HepG2 (cell line): Measurements from ENCODE around the gene PPP1CA. TPM values are rescaled to one million over a fixed set of nuclear protein-coding genes. Genes with fewer than 3 reads are reported as not detected.

Experiments
- AGO2 ChIP-seq: fragments of 200-400 bp; formaldehyde crosslinking; optimal IDR thresholded peaks from 2 replicates; pipeline ENCODE3; 2017; ENCODE audit warnings: mild to moderate bottlenecking, low read depth, low read length, moderate library complexity
- CHD2 ChIP-seq: IDR thresholded peaks from 2 replicates; pipeline ENCODE4 v1.6.1; 2011; ENCODE audit warnings: low read depth, low read length, improper control_type of control experiment
- ELF3 ChIP-seq: IDR thresholded peaks from 2 replicates; pipeline ENCODE4 v1.6.1; 2016; ENCODE audit warnings: missing genetic modification reagents, missing compliant biosample characterization
- ERF ChIP-seq: IDR thresholded peaks from 2 replicates; pipeline ENCODE4 v1.6.1; 2018; ENCODE audit warnings: missing biosample characterization, missing genetic modification reagents
- FOXC1 ChIP-seq: sonication (generic); formaldehyde crosslinking; IDR thresholded peaks from 2 replicates; pipeline ENCODE4 v1.8.0; 2022; ENCODE audit warnings: mild to moderate bottlenecking, missing genetic modification reagents, borderline replicate concordance
- KAT2B ChIP-seq: fragments of 150-350 bp; IDR thresholded peaks from 2 replicates; pipeline ENCODE4 v1.6.1; 2014; ENCODE audit warnings: low read depth, low read length, borderline replicate concordance
- REXO4 ChIP-seq: sonication (generic); formaldehyde crosslinking; IDR thresholded peaks from 2 replicates; pipeline ENCODE4 v1.8.0; 2022; ENCODE audit warnings: missing genetic modification reagents, mild to moderate bottlenecking, borderline replicate concordance
- SATB2 ChIP-seq: sonication (generic); formaldehyde crosslinking; IDR thresholded peaks from 2 replicates; pipeline ENCODE4 v1.5.0; 2020; ENCODE audit warnings: missing genetic modification reagents
- SSRP1 ChIP-seq: IDR thresholded peaks from 2 replicates; pipeline ENCODE4 v1.6.1; 2016; ENCODE audit warnings: control low read depth
- ZBTB40 ChIP-seq, 2 experiments: fragments of 450-650 bp in 1 of 2; sonication (generic) in 1 of 2; formaldehyde crosslinking in 1 of 2; IDR thresholded peaks; 2 replicates each; pipeline versions ENCODE4 v1.6.1 to v1.8.0; 2016 to 2022; ENCODE audit warnings: antibody characterized with exemption in 1 of 2, mild to moderate bottlenecking in 1 of 2, missing genetic modification reagents in 1 of 2
- ZNF263 ChIP-seq: sonication (generic); formaldehyde crosslinking; IDR thresholded peaks from 2 replicates; pipeline ENCODE4 v1.4.0; 2020; ENCODE audit warnings: missing genetic modification reagents
- ZNF34 ChIP-seq: sonication (generic); formaldehyde crosslinking; IDR thresholded peaks from 2 replicates; pipeline ENCODE4 v1.4.0; 2020; ENCODE audit warnings: mild to moderate bottlenecking, missing genetic modification reagents, borderline replicate concordance
- polyA plus RNA-seq, 8 experiments: library from polyadenylated mRNA; depleted of rRNA in 3 of 8; stranded (reverse) in 7 of 8; unstranded in 1 of 8; fragments of >200 nt; fragmentation: Illumina TruSeq in 4 of 8; extraction: Trizol in 4 of 8; gene quantifications; 2 replicates each; pipeline versions ENCODE4 v1.2.1 to v1.2.3, GENCODE V29; 2011 to 2016; ENCODE audit warnings: low read depth in 4 of 8, missing spikeins in 1 of 8, mixed read lengths in 1 of 8; ENCODE audit not compliant: insufficient read depth in 1 of 8
- total RNA-seq, 5 experiments: library from RNA; depleted of rRNA; stranded (reverse); fragments of >200 nt; fragmentation: Illumina TruSeq; extraction: Trizol; gene quantifications; 2 replicates each; pipeline ENCODE4 v1.2.3, GENCODE V29; 2016; ENCODE audit warnings: low read depth in 1 of 5
- TF ChIP-seq, protein P1 (sequence below): sonication (generic); formaldehyde crosslinking; IDR thresholded peaks from 2 replicates; pipeline ENCODE4 v1.4.0; 2020; ENCODE audit warnings: low read depth, mild to moderate bottlenecking, missing genetic modification reagents
- TF ChIP-seq, protein P2 (sequence below): sonication (generic); formaldehyde crosslinking; IDR thresholded peaks from 2 replicates; pipeline ENCODE4 v1.4.0; 2020; ENCODE audit warnings: mild to moderate bottlenecking, low read depth, missing genetic modification reagents
- TF ChIP-seq, protein P3 (sequence below): sonication (generic); formaldehyde crosslinking; IDR thresholded peaks from 2 replicates; pipeline ENCODE4 v1.9.0; 2021; ENCODE audit warnings: missing genetic modification reagents, borderline replicate concordance

Gene PPP1CA
- total and polyA plus RNA-seq, 2 of the 13 experiments (the other 11 are each of a cell fraction or from before 2014, with no cell fraction given) = 149 to 170 TPM

DNA sequence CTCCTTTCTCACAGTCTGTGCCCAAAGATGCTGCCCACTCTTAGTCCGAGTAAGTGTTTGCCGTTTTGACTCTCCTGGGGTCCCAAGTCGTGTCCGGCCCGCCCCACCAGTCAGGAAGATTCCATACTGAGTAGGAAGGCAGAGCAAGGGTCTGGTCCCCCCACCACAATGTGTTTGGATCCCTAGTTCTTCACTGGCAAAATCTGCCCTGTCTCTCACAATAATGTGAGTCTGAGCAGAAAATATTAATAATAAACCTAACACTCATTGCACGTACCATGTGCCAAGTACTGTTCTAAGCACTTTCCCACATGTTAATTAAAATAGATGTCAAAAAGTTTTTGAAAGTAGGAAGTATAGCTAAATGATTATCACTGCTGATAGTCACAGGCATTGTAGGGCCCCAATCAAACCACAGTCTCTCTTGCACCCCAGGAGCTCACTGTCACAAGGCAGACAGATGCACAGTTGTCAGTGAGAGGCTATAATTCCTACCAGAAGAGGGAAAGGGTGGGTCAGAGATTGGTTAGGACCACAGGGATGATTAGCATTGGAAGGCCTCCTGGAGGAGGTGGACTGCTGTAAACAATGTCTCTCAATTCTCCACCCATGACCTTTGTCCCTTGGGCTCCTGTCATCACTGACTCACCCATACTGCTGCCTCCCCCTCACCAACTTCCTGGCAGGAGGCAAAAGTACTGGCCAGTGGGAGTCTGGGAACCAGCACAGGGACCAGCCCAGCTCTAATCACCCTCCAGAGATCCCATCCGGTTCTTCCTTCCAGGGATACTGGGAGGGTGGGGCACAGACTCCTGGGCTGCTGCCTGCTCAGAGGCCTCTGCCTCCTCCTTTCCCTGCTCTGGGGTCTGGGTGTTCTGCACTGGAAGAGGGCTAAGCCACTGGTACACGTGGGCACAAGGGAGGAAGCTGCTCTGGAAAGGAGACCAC is 47.3 kb downstream of the PPP1CA start (continued):
- TF ChIP-seq, protein P1, sequence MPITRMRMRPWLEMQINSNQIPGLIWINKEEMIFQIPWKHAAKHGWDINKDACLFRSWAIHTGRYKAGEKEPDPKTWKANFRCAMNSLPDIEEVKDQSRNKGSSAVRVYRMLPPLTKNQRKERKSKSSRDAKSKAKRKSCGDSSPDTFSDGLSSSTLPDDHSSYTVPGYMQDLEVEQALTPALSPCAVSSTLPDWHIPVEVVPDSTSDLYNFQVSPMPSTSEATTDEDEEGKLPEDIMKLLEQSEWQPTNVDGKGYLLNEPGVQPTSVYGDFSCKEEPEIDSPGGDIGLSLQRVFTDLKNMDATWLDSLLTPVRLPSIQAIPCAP (CRISPR knock-in tag) = no peak
- TF ChIP-seq CHD2 (no peak), ZBTB40 (IDR thresholded peaks at IDR 0.05) (no peak), ZBTB40 (CRISPR knock-in tag; IDR thresholded peaks at IDR 0.05) (peak; percentile 48; the same call in 1 of the 2 replicates), ZNF263 (CRISPR knock-in tag) (peak; percentile 55; the same call in 1 of the 2 replicates), ZNF34 (CRISPR knock-in tag) (peak; percentile 74; the same call in 1 of the 2 replicates), ERF (CRISPR knock-in tag) (peak; percentile 82), ELF3 (peak; percentile 93), FOXC1 (CRISPR knock-in tag) (no peak), SATB2 (CRISPR knock-in tag) (no peak), AGO2 (no peak), SSRP1 (CRISPR knock-in tag) (no peak; the same call in 1 of the 2 replicates), KAT2B (no peak), REXO4 (CRISPR knock-in tag) (no peak)
- TF ChIP-seq, protein P2, sequence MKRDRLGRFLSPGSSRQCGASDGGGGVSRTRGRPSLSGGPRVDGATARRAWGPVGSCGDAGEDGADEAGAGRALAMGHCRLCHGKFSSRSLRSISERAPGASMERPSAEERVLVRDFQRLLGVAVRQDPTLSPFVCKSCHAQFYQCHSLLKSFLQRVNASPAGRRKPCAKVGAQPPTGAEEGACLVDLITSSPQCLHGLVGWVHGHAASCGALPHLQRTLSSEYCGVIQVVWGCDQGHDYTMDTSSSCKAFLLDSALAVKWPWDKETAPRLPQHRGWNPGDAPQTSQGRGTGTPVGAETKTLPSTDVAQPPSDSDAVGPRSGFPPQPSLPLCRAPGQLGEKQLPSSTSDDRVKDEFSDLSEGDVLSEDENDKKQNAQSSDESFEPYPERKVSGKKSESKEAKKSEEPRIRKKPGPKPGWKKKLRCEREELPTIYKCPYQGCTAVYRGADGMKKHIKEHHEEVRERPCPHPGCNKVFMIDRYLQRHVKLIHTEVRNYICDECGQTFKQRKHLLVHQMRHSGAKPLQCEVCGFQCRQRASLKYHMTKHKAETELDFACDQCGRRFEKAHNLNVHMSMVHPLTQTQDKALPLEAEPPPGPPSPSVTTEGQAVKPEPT (CRISPR knock-in tag) = no peak
- TF ChIP-seq, protein P3, sequence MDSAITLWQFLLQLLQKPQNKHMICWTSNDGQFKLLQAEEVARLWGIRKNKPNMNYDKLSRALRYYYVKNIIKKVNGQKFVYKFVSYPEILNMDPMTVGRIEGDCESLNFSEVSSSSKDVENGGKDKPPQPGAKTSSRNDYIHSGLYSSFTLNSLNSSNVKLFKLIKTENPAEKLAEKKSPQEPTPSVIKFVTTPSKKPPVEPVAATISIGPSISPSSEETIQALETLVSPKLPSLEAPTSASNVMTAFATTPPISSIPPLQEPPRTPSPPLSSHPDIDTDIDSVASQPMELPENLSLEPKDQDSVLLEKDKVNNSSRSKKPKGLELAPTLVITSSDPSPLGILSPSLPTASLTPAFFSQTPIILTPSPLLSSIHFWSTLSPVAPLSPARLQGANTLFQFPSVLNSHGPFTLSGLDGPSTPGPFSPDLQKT = no peak
